ENCODE data around the gene DACH1. TPM values are rescaled to one million over a fixed set of nuclear protein-coding genes. Genes with fewer than 3 reads are reported as not detected.

Gene DACH1
- total and polyA plus RNA-seq, 3 experiments from 2014 or later, result not detected

- H3K9me3 Mint-ChIP-seq, result peaks cover 0 to 14% (median 5%) of the 10 kb centered on the region in 5 donors
- no peaks in the 10 kb centered on the region for H3K4me1 Mint-ChIP-seq
- H3K36me3 Mint-ChIP-seq, result no peaks in the 10 kb centered on the region
- POLR2A ChIA-PET, result no interaction called here
- DNase-seq, result no peak
- H3K27me3 Mint-ChIP-seq, result no peaks in the 10 kb centered on the region
- H3K9me3 ChIP-seq (ENCODE audit: low read length), result no peaks in the 10 kb centered on the region
- H3K4me3 Mint-ChIP-seq, result no peak overlapping the region
- no peaks in the 10 kb centered on the region for H3K27me3 ChIP-seq (ENCODE audit: insufficient read depth, low read length, poor library complexity, severe bottlenecking)
- H3K36me3 ChIP-seq (ENCODE audit: insufficient read depth, low read length), result no peaks in the 10 kb centered on the region
- no peak overlapping the region for H3K4me3 ChIP-seq (ENCODE audit: low read length)
- no peaks in the 10 kb centered on the region for H3K4me1 ChIP-seq (ENCODE audit: insufficient read depth, low read length)
- CTCF ChIA-PET, result no interaction called here
- no peak overlapping the region for H3K27ac ChIP-seq (ENCODE audit: low read depth, low read length)
- no peak overlapping the region for H3K27ac Mint-ChIP-seq
These were observed 13.9 kb upstream of the DACH1 start for GRCh38 chr13:71880753-71881541.

- CTCF ChIA-PET, result no interaction called here
- Histone ChIP-seq H3K9me3 (ENCODE audit: low read length) (no peaks in the 10 kb centered on the region), H3K4me1 (ENCODE audit: insufficient read depth, low read length) (no peaks in the 10 kb centered on the region), H3K27me3 (ENCODE audit: insufficient read depth, low read length, poor library complexity, severe bottlenecking) (no peaks in the 10 kb centered on the region), H3K27ac (ENCODE audit: low read depth, low read length) (no peak overlapping the region), H3K36me3 (ENCODE audit: insufficient read depth, low read length) (no peaks in the 10 kb centered on the region), H3K4me3 (ENCODE audit: low read length) (no peak overlapping the region)
- DNase-seq, result no peak
- no peaks in the 10 kb centered on the region for H3K27me3 Mint-ChIP-seq
- no peak overlapping the region for H3K4me3 Mint-ChIP-seq
- H3K27ac Mint-ChIP-seq, result no peak overlapping the region
- POLR2A ChIA-PET, result no interaction called here
- H3K36me3 Mint-ChIP-seq, result no peaks in the 10 kb centered on the region
- no peaks in the 10 kb centered on the region for H3K4me1 Mint-ChIP-seq
- peaks cover 0 to 10% (median 3%) of the 10 kb centered on the region in 5 donors for H3K9me3 Mint-ChIP-seq
These were observed 12.9 kb upstream of the DACH1 start for GRCh38 chr13:71879808-71880344.

GRCh38 chr13:71879129-71879535 is 12.1 kb upstream of the DACH1 start:
- CTCF ChIA-PET, result no interaction called here
- Mint-ChIP-seq H3K4me3 (no peak overlapping the region), H3K9me3 (peaks cover 0 to 10% (median 3%) of the 10 kb centered on the region in 5 donors), H3K4me1 (no peaks in the 10 kb centered on the region), H3K27me3 (no peaks in the 10 kb centered on the region), H3K36me3 (no peaks in the 10 kb centered on the region), H3K27ac (no peak overlapping the region)
- no peaks in the 10 kb centered on the region for H3K27me3 ChIP-seq (ENCODE audit: insufficient read depth, low read length, poor library complexity, severe bottlenecking)
- DNase-seq, result no peak
- H3K36me3 ChIP-seq (ENCODE audit: insufficient read depth, low read length), result no peaks in the 10 kb centered on the region
- no peaks in the 10 kb centered on the region for H3K9me3 ChIP-seq (ENCODE audit: low read length)
- H3K27ac ChIP-seq (ENCODE audit: low read depth, low read length), result no peak overlapping the region
- H3K4me1 ChIP-seq (ENCODE audit: insufficient read depth, low read length), result no peaks in the 10 kb centered on the region
- POLR2A ChIA-PET, result no interaction called here
- no peak overlapping the region for H3K4me3 ChIP-seq (ENCODE audit: low read length)

- Histone ChIP-seq H3K4me3 (ENCODE audit: low read length) (no peak overlapping the region), H3K9me3 (ENCODE audit: low read length) (no peaks in the 10 kb centered on the region), H3K27ac (ENCODE audit: low read depth, low read length) (no peak overlapping the region), H3K4me1 (ENCODE audit: insufficient read depth, low read length) (no peaks in the 10 kb centered on the region), H3K36me3 (ENCODE audit: insufficient read depth, low read length) (no peaks in the 10 kb centered on the region), H3K27me3 (ENCODE audit: insufficient read depth, low read length, poor library complexity, severe bottlenecking) (no peaks in the 10 kb centered on the region)
- peaks cover 0 to 10% (median 2%) of the 10 kb centered on the region in 5 donors for H3K9me3 Mint-ChIP-seq
- POLR2A ChIA-PET, result no interaction called here
- H3K4me3 Mint-ChIP-seq, result no peak overlapping the region
- no peak overlapping the region for H3K27ac Mint-ChIP-seq
- CTCF ChIA-PET, result no interaction called here
- H3K4me1 Mint-ChIP-seq, result no peaks in the 10 kb centered on the region
- no peak for DNase-seq
- H3K27me3 Mint-ChIP-seq, result no peaks in the 10 kb centered on the region
- H3K36me3 Mint-ChIP-seq, result no peaks in the 10 kb centered on the region
These were observed 10.3 kb upstream of the DACH1 start for GRCh38 chr13:71877256-71877653.

- Mint-ChIP-seq H3K36me3 (no peaks in the 10 kb centered on the region), H3K27ac (no peak overlapping the region), H3K4me1 (no peaks in the 10 kb centered on the region), H3K27me3 (no peaks in the 10 kb centered on the region), H3K4me3 (no peak overlapping the region), H3K9me3 (peaks cover 0 to 6% (median under 1%) of the 10 kb centered on the region in 5 donors)
- H3K4me3 ChIP-seq (ENCODE audit: low read length), result no peak overlapping the region
- ChIA-PET POLR2A (no interaction called here), CTCF (no interaction called here)
- H3K36me3 ChIP-seq (ENCODE audit: insufficient read depth, low read length), result no peaks in the 10 kb centered on the region
- no peaks in the 10 kb centered on the region for H3K27me3 ChIP-seq (ENCODE audit: insufficient read depth, low read length, poor library complexity, severe bottlenecking)
- no peak for DNase-seq
- H3K9me3 ChIP-seq (ENCODE audit: low read length), result no peaks in the 10 kb centered on the region
- no peak overlapping the region for H3K27ac ChIP-seq (ENCODE audit: low read depth, low read length)
- H3K4me1 ChIP-seq (ENCODE audit: insufficient read depth, low read length), result no peaks in the 10 kb centered on the region
These were observed 9.7 kb upstream of the DACH1 start for GRCh38 chr13:71876648-71877255.

GRCh38 chr13:71875823-71876222 is 8.8 kb upstream of the DACH1 start:
- ChIA-PET CTCF (no interaction called here), POLR2A (no interaction called here)
- no peak overlapping the region for H3K27ac ChIP-seq (ENCODE audit: low read depth, low read length)
- Mint-ChIP-seq H3K4me1 (no peaks in the 10 kb centered on the region), H3K27me3 (no peaks in the 10 kb centered on the region), H3K4me3 (no peak overlapping the region), H3K27ac (no peak overlapping the region), H3K36me3 (no peaks in the 10 kb centered on the region), H3K9me3 (peaks cover 0 to 2% (median 0%) of the 10 kb centered on the region in 5 donors)
- no peaks in the 10 kb centered on the region for H3K4me1 ChIP-seq (ENCODE audit: insufficient read depth, low read length)
- H3K27me3 ChIP-seq (ENCODE audit: insufficient read depth, low read length, poor library complexity, severe bottlenecking), result no peaks in the 10 kb centered on the region
- DNase-seq, result no peak
- H3K9me3 ChIP-seq (ENCODE audit: low read length), result no peaks in the 10 kb centered on the region
- no peaks in the 10 kb centered on the region for H3K36me3 ChIP-seq (ENCODE audit: insufficient read depth, low read length)
- no peak overlapping the region for H3K4me3 ChIP-seq (ENCODE audit: low read length)

- DNase-seq, result no peak
- Histone ChIP-seq H3K27ac (ENCODE audit: low read depth, low read length) (no peak overlapping the region), H3K4me3 (ENCODE audit: low read length) (no peak overlapping the region), H3K9me3 (ENCODE audit: low read length) (no peaks in the 10 kb centered on the region), H3K4me1 (ENCODE audit: insufficient read depth, low read length) (no peaks in the 10 kb centered on the region), H3K36me3 (ENCODE audit: insufficient read depth, low read length) (no peaks in the 10 kb centered on the region), H3K27me3 (ENCODE audit: insufficient read depth, low read length, poor library complexity, severe bottlenecking) (no peaks in the 10 kb centered on the region)
- ChIA-PET POLR2A (no interaction called here), CTCF (no interaction called here)
- Mint-ChIP-seq H3K27ac (no peak overlapping the region), H3K27me3 (peaks cover 0 to 4% of the 10 kb centered on the region in 2 donors), H3K9me3 (peaks cover 0 to 6% (median 0%) of the 10 kb centered on the region in 5 donors), H3K36me3 (no peaks in the 10 kb centered on the region), H3K4me3 (no peak overlapping the region), H3K4me1 (no peaks in the 10 kb centered on the region)
These were observed 7.5 kb upstream of the DACH1 start for GRCh38 chr13:71874458-71874857.

GRCh38 chr13:71873418-71874247 is 6.6 kb upstream of the DACH1 start:
- no peaks in the 10 kb centered on the region for H3K36me3 Mint-ChIP-seq

More at GRCh38 chr13:71873418-71874247, 6.6 kb upstream of the DACH1 start:
- no peak overlapping the region for H3K27ac ChIP-seq (ENCODE audit: low read depth, low read length)
- no peaks in the 10 kb centered on the region for H3K4me1 Mint-ChIP-seq
- no peak overlapping the region for H3K4me3 Mint-ChIP-seq
- H3K9me3 ChIP-seq (ENCODE audit: low read length), result no peaks in the 10 kb centered on the region
- H3K27ac Mint-ChIP-seq, result no peak overlapping the region
- H3K36me3 ChIP-seq (ENCODE audit: insufficient read depth, low read length), result no peaks in the 10 kb centered on the region
- no peaks in the 10 kb centered on the region for H3K4me1 ChIP-seq (ENCODE audit: insufficient read depth, low read length)
- no peak for DNase-seq
- CTCF ChIA-PET, result no interaction called here
- H3K4me3 ChIP-seq (ENCODE audit: low read length), result no peak overlapping the region
- H3K27me3 Mint-ChIP-seq, result peaks cover 0 to 10% of the 10 kb centered on the region in 2 donors
- H3K27me3 ChIP-seq (ENCODE audit: insufficient read depth, low read length, poor library complexity, severe bottlenecking), result no peaks in the 10 kb centered on the region
- POLR2A ChIA-PET, result no interaction called here
- H3K9me3 Mint-ChIP-seq, result peaks cover 0 to 6% (median 0%) of the 10 kb centered on the region in 5 donors

Data from CD8-positive, alpha-beta memory T cell (primary cell).